K562 (cell line): ENCODE measurements around the gene POLRMT. TPM values are rescaled to one million over a fixed set of nuclear protein-coding genes. Genes with fewer than 3 reads are reported as not detected.
A peak's percentile ranks its signal among the peaks of the same experiment; 100 is the strongest.

Source experiments
- ARNT ChIP-seq, 2 experiments: fragments of 450-650 bp; IDR thresholded peaks; 2 replicates each; pipeline ENCODE4 v1.6.1; 2016; ENCODE audit warnings: mild to moderate bottlenecking in 1 of 2
- COPS2 ChIP-seq: fragments of 450-650 bp; conservative IDR thresholded peaks from 2 replicates; pipeline ENCODE4 v1.6.1; 2016; ENCODE audit warnings: mild to moderate bottlenecking, moderate library complexity
- DMBX1 ChIP-seq: fragments of 250-450 bp; sonication (Bioruptor Pico); IDR thresholded peaks from 2 replicates; pipeline ENCODE4 v1.8.0; 2022; ENCODE audit warnings: inconsistent platforms, mild to moderate bottlenecking, moderate library complexity, borderline replicate concordance
- GABPA ChIP-seq: fragments of 200-800 bp; sonication (Bioruptor generic); conservative IDR thresholded peaks from 2 replicates; pipeline ENCODE4 v1.6.1; 2016; ENCODE audit warnings: low read depth, missing genetic modification characterization, missing compliant biosample characterization
- GABPB2 ChIP-seq: fragments of 250-450 bp; sonication (Bioruptor Pico); conservative IDR thresholded peaks from 2 replicates; pipeline ENCODE4 v1.5.1; 2021; ENCODE audit warnings: mild to moderate bottlenecking
- MECOM ChIP-seq: fragments of 250-450 bp; sonication (Bioruptor Pico); IDR thresholded peaks from 2 replicates; pipeline ENCODE4 v1.8.0; 2022; ENCODE audit warnings: inconsistent platforms
- NFYB ChIP-seq: IDR thresholded peaks from 2 replicates; pipeline ENCODE4 v1.6.1; 2011; ENCODE audit warnings: mild to moderate bottlenecking, moderate library complexity; ENCODE audit not compliant: insufficient read length; ENCODE audit errors: extremely low read depth
- PHF20 ChIP-seq: fragments of 450-650 bp; IDR thresholded peaks from 2 replicates; pipeline ENCODE4 v1.6.1; 2018; ENCODE audit not compliant: partially characterized antibody
- TEAD1 ChIP-seq, 2 experiments: fragments of 450-650 bp in 1 of 2; sonication (generic) in 1 of 2; formaldehyde crosslinking; IDR thresholded peaks; 2 replicates each; pipeline versions ENCODE4 v1.4.0 to v1.8.0; 2020 to 2022; ENCODE audit warnings: mild to moderate bottlenecking in 2 of 2, missing genetic modification reagents in 1 of 2
- TFAP4 ChIP-seq: sonication (generic); formaldehyde crosslinking; IDR thresholded peaks from 2 replicates; pipeline ENCODE4 v1.8.0; 2022; ENCODE audit warnings: missing genetic modification reagents, mild to moderate bottlenecking, moderate library complexity, borderline replicate concordance
- XRCC4 ChIP-seq: IDR thresholded peaks from one replicate; pipeline ENCODE4 v1.6.1; 2011; ENCODE audit not compliant: insufficient read depth, insufficient read length; ENCODE audit errors: extremely low read depth
- ZBTB11 ChIP-seq, 3 experiments: fragments of 200-800 bp in 1 of 3; fragments of 250-450 bp in 1 of 3; fragments of 450-650 bp in 1 of 3; sonication (Bioruptor Pico) in 1 of 3; sonication (Bioruptor generic) in 1 of 3; formaldehyde crosslinking in 1 of 3; IDR thresholded peaks; 2 replicates each; pipeline versions ENCODE4 v1.6.1 to v1.8.0; 2016 to 2022; ENCODE audit warnings: mild to moderate bottlenecking in 2 of 3, missing genetic modification characterization in 2 of 3, missing compliant biosample characterization in 1 of 3, moderate library complexity in 1 of 3
- ZBTB5 ChIP-seq: fragments of 450-650 bp; IDR thresholded peaks from 2 replicates; pipeline ENCODE4 v1.6.1; 2017; ENCODE audit warnings: antibody characterized with exemption
- ZEB2 ChIP-seq: fragments of 450-650 bp; IDR thresholded peaks from 2 replicates; pipeline ENCODE4 v1.6.1; 2016
- ZFP36 ChIP-seq: fragments of 150-350 bp; IDR thresholded peaks from 2 replicates; pipeline ENCODE4 v1.6.1; 2018; ENCODE audit warnings: low read length, low read depth; ENCODE audit not compliant: partially characterized antibody
- ZNF23 ChIP-seq: fragments of 250-450 bp; sonication (Bioruptor Pico); IDR thresholded peaks from 2 replicates; pipeline ENCODE4 v1.4.0; 2020; ENCODE audit warnings: mild to moderate bottlenecking
- ZSCAN32 ChIP-seq: fragments of 450-650 bp; formaldehyde crosslinking; IDR thresholded peaks from 2 replicates; pipeline ENCODE4 v1.4.0; 2020; ENCODE audit warnings: mild to moderate bottlenecking, moderate library complexity
- ZZZ3 ChIP-seq: fragments of 450-650 bp; IDR thresholded peaks from 2 replicates; pipeline ENCODE4 v1.6.1; 2016; ENCODE audit warnings: antibody characterized with exemption, mild to moderate bottlenecking, moderate library complexity
- polyA plus RNA-seq, 8 experiments: library from polyadenylated mRNA; depleted of rRNA in 4 of 8; stranded (reverse) in 5 of 8; unstranded in 3 of 8; fragments of >200 nt; fragmentation: Nextera tagmentation in 2 of 8; fragmentation: Illumina TruSeq in 1 of 8; extraction: Ambion mirVana in 2 of 8; extraction: Trizol in 1 of 8; gene quantifications; 2 replicates each; pipeline versions ENCODE4 v1.2.1 to v1.2.3, GENCODE V29; 2011 to 2014; ENCODE audit warnings: inconsistent platforms in 1 of 8, missing spikeins in 1 of 8
- total RNA-seq, 7 experiments: library from RNA; depleted of rRNA in 6 of 7; stranded (reverse); fragments of >200 nt in 6 of 7; fragmentation: Illumina TruSeq in 2 of 7; extraction: Trizol in 2 of 7; gene quantifications; 2 replicates each; pipeline versions ENCODE4 v1.2.1 to v1.2.3, GENCODE V29; 2011 to 2021; ENCODE audit warnings: low replicate concordance in 1 of 7
- TF ChIP-seq, protein P1 (sequence below): IDR thresholded peaks from 2 replicates; pipeline ENCODE4 v1.6.1; 2011; ENCODE audit warnings: borderline replicate concordance, low read depth, mild to moderate bottlenecking, moderate library complexity, low read length; ENCODE audit not compliant: insufficient read depth, poor library complexity, severe bottlenecking

Gene POLRMT
- total and polyA plus RNA-seq, 9 of the 15 experiments (the other 6 are each of a cell fraction or from before 2014, with no cell fraction given), result 30.3 to 144 (median 68.0) TPM

- TF ChIP-seq, protein P1, sequence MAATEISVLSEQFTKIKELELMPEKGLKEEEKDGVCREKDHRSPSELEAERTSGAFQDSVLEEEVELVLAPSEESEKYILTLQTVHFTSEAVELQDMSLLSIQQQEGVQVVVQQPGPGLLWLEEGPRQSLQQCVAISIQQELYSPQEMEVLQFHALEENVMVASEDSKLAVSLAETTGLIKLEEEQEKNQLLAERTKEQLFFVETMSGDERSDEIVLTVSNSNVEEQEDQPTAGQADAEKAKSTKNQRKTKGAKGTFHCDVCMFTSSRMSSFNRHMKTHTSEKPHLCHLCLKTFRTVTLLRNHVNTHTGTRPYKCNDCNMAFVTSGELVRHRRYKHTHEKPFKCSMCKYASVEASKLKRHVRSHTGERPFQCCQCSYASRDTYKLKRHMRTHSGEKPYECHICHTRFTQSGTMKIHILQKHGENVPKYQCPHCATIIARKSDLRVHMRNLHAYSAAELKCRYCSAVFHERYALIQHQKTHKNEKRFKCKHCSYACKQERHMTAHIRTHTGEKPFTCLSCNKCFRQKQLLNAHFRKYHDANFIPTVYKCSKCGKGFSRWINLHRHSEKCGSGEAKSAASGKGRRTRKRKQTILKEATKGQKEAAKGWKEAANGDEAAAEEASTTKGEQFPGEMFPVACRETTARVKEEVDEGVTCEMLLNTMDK, result no peak
- TF ChIP-seq ZFP36 (peak; percentile 15), TEAD1 (CRISPR knock-in tag; IDR thresholded peaks at IDR 0.05) (no peak), ZZZ3 (no peak), XRCC4 (no peak), DMBX1 (CRISPR knock-in tag) (peak; percentile 60; the same call in 1 of the 2 replicates), ZEB2 (no peak), GABPB2 (CRISPR knock-in tag) (no peak), GABPA (tag) (no peak), ZBTB11 (CRISPR knock-in tag; IDR thresholded peaks at IDR 0.05) (no peak), PHF20 (no peak), ARNT (IDR thresholded peaks at IDR 0.05) (peak; percentile 37 to 84; a peak in 2 of 4 replicates), MECOM (CRISPR knock-in tag) (no peak), ZSCAN32 (no peak), NFYB (no peak), ZBTB5 (no peak), ZNF23 (CRISPR knock-in tag) (no peak), COPS2 (no peak), TFAP4 (CRISPR knock-in tag) (0 out of 2 replicates have a peak, but pooled peaks have one; percentile 17)
These were observed 35.7 kb downstream of the POLRMT start (continued) for GRCh38 chr19:597406-598315.
